Activated CD4-positive, alpha-beta T cell treated with anti-CD3 and anti-CD28 coated beads, Interleukin-2, Interleukin-4, amounts not matched to agents 100 ng/mL and 50 ng/mL, durations not matched to agents 16 hours and 8 hours (primary cell): Measurements from ENCODE around the gene NFKB1.

Source experiments
- DNase-seq: peaks from one replicate; pipeline ENCODE4 v3.0.0-alpha.2; 2020; ENCODE audit warnings: low spot score

The NFKB1 gene

GRCh38 chr4:102494603-102495002, 6.6 kb upstream of the NFKB1 start:
- DNase-seq: no peak

- DNase-seq: no peak
Observed at GRCh38 chr4:102497986-102498385, 3.2 kb upstream of the NFKB1 start.

- DNase-seq: no peak
Observed at GRCh38 chr4:102500352-102500695, 835 bp upstream of the NFKB1 start.

GRCh38 chr4:102501447-102501696, 213 bp downstream of the NFKB1 start:
- DNase-seq: no peak

- DNase-seq: no peak
Observed at GRCh38 chr4:102502543-102502818, 1.3 kb downstream of the NFKB1 start.

DNA sequence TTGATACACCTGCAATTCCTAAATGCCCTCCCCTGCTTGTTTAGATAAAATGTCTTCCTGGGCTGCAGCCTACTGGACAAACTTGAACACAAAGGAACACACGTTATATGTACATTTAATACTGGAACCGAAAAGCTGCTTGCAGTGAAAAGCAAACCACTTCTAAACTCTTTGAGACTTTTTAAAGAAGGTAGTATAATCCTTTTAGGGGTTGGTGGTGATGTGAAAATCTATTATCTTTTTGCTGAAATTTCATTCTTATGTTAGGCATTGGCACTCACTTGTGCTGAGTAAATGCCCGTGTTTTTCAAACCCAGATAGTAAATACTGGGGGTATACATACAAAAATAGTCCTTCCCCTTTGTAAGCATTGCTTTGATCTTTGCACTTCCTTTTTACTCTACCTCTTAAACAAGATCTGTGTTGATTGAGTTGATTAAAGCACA, 2.2 kb downstream of the NFKB1 start:
- no peak for DNase-seq

DNA sequence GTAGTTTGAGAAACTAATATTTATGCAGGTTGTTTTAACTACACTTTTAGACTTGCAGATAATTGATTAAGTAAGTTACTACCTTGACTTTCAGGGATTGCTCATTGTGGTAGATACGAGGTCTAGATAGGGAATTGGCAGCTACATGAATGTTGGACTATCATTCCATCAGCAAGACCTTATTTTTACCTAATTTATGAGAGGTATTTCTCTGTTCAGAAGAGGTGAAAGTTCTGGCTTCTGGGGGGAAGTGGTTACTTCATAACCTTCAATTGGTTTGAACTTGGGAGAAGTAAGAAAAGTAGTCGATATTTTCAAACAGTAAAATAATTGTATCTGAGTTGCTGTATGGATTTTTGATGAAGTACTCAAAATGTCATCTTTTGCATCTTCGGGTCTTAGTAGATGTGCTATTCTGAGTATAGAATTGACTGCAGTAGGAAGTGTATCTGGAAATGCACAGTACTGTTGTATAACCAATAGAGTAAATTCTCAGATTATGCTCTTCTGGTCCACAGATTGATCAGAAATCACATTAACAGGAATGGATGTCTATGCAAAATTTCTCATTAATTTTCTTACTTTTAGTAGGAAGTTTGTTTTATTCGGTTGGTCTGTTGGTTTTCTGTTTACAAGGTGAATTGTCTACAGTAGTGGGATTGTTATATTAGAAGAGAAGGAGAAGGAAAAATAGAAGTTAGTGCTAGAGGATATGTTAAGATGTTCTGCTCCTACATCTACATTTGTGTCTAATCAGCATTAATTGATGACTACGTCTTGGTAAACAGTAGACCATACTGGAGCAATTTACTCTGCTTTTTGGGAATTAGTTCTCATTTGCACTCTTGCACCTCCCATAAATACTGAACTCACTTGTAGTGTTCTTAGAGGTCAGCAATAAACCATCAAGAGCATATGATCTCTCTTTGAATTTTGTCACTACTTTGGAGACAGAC, 3.0 kb downstream of the NFKB1 start:
- DNase-seq: no peak

- no peak for DNase-seq
Observed at GRCh38 chr4:102504941-102505340, 3.8 kb downstream of the NFKB1 start.

DNA sequence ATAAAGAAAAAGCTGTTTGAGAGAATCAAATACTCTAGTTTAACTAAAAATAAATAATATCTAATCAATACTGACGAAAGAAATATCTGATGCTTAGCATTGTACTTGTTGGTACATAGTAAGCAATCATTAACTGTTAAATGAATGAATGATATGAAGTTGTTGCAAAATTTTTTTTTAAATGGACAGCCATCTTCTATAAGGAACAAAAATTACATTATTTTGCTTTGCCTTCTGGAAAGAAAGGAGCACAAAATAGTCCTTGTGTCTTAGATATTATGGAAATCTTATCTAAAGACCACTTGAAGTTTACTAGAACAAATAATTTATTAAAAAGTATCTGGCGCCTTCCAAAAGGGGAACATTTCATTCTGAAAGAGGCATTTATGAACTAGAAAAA, 4.5 kb downstream of the NFKB1 start:
- no peak for DNase-seq

DNA sequence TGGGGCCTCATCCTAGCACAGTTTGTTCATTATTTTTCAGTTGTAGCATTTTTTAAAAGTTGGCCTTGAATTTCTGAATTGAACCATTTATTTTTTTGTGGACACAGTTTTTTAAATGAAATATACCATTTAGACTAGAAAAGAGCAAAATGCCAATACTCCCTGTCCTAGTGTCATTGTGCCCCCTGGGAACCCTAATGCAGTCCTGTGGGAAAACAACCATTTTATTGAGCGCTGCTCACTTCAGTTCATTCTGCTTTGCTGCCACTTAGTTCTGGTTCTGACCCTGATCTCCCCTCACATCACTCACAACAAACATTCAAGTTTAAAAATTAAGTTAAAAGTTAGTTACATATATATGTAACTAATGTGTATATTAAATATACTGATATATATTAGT, 5.4 kb downstream of the NFKB1 start:
- DNase-seq: no peak

- no peak for DNase-seq
Observed at GRCh38 chr4:102511830-102512605, 10.9 kb downstream of the NFKB1 start.

DNA sequence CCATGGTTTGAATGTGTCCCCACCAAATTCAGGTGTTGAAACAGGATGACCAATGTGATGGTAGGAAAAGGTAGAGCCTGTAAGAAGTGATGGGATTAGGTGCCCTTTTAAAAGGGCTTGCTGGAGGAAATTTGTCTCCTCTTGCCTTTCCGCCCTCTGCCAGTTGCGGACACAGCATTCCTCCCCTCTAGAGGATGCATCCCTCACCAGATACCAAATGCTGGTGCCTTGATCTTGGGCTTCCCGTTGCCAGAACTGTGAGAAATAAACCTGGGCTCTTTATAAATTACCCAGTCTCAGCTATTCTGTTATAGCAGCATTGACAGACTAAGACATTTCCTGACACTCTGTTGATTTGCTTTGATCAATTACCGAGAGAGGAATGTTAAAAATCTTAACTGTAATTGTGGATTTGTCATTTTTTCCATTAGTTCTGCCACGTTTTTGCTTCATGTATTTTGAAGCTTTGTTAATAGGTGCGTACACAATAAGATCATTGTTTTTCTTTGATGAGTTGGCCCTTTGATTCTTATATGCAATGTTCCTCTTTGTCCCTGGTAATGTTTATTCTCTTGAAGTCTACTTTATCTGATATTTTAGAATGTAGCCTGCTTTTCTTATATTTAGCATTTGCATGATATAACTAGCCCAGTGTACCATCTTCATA, 13.3 kb downstream of the NFKB1 start:
- no peak for DNase-seq

DNA sequence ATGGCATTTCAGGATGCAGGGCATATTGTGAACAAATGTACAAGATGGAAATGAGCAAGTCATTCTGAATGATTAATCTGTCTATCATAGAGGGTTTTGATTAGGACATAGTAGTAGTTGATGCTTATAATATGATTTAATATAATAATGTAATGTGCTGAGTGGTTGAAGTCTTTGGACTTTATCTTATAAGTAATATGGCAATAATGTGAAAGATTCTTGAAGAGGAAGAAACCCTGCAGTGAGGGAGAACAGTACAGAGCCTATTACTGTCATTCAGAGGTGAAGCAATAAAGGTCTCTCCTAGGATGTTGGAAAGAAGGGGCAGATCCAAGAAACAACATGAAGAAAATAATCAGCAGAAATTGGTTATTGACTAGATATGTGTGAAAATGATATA, 16.6 kb downstream of the NFKB1 start:
- DNase-seq: no peak

- DNase-seq: peak; percentile 41
Observed at GRCh38 chr4:102518703-102519131, 17.6 kb downstream of the NFKB1 start.

- DNase-seq: no peak
Observed at GRCh38 chr4:102519925-102520324, 18.8 kb downstream of the NFKB1 start.

- DNase-seq: no peak
Observed at GRCh38 chr4:102521570-102521969, 20.4 kb downstream of the NFKB1 start.

GRCh38 chr4:102522031-102522440, 20.9 kb downstream of the NFKB1 start:
- DNase-seq: no peak

DNA sequence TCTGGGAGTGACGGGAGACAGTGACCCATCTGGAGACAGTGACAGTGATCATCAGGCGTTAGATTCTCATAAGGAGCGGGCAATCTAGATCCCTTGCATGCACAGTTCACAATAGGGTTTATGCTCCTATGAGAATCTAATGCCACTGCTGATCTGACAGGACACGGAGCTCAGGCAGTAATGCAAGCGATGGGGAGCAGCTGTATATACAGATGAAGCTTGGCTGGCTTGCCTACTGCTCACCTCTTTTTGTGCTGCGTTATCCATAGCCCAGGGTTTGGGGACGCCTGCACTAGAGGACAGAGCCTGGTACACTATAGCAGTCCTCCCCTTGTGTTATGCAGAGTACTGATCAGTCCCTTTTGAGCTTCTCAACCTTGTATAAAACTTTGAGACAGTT, 23.5 kb downstream of the NFKB1 start:
- DNase-seq: no peak

DNA sequence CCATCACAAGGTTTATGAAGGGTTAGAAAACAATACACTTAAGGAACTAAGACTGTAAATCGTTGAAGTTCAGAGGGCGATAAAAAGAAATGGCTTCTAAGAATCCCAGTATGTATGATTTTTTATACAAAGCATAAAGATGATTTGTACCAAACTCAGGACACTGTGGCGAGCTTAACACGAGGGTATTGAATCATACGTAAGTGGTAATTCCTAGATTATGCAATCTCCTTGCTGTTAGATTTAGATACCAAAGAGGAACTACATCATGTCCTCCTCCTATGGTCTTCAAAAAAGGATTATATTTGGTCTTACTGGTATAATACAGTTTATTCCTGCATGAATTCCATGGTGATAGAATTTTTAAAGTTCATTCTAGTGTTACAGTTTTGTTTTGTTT, 23.9 kb downstream of the NFKB1 start:
- DNase-seq: no peak

GRCh38 chr4:102525504-102525903, 24.3 kb downstream of the NFKB1 start:
- DNase-seq: no peak

DNA sequence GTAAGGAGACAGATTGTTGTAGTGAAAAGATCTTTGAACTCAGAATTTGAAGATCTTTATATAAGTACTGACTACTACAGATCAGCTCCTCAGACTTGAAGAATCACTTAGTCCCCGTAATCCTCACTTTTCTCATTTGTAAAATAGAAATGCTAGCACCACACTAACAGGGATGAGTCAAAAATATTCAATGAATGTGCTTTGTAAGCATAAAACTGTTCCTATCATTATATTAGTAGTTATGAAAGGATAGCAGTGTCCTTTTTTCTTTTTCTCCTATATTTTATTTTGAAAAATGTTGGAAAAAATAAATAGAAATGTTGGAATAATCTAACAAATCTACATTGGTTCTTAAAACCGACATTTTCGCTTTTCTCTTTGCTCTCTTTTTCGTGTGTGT, 25.4 kb downstream of the NFKB1 start:
- no peak for DNase-seq

DNA sequence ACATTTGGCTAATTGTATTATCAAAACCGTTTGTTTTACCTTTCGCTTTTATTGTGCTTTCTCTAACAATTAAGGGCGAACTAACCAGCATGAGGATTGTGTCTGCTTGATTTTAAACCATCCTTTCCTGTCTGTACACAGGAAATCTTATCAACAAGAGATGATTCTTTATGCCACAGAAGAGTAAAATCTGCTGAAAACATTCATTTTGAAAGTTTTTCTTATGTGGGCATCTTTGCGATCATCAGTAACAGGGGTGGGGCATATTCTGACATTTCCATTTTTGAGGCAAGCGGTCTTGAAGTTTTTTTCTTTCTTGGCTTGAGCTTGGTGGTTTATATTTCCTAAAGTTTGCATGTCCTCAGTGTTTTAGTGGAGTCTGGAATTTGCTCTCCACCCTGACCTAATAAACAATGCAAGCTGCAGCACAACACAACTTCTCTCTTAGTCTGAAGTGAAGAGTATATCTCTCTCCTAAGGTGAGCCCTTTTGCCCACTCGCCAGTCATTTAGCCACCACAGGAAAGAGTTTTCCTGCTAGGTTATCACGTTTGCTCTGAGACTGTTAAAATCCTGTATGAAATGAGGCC, 26.6 kb downstream of the NFKB1 start:
- DNase-seq: peak; percentile 79

DNA sequence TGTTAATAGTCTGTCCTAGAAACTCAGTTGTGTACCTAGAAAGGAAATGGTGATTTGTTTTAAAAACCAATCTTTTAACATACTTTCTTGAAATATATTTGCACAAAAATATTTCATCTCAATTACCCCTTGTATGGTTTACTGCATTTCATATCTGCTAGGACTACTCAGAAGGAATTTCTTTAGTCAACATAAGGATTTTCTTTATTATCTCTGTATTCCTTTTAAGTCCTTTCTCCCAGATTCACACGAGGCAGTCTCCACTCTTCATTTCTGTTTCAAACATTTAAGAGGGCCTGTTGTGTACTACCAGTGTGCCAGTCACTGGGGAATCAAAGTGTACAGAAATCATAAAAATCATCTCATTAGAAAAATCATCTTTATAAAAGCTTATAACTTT, 28.8 kb downstream of the NFKB1 start:
- DNase-seq: no peak
